SK-N-SH (cell line): ENCODE data around the gene PRX. TPM values are rescaled to one million over a fixed set of nuclear protein-coding genes. Genes with fewer than 3 reads are reported as not detected.
"Not testable (repeated sequence)": the region's sequence is repeated elsewhere in the genome, so short reads cannot be mapped to it uniquely, and the experiment has no call there.

ENCODE experiments used
- CTCF ChIA-PET: fragments of 300-600, 350-600 bp; formaldehyde crosslinking; extraction: SDS; loops from one replicate; lab custom pipeline; 2021; lab: Yijun Ruan, JAX
- POLR2A ChIA-PET: fragments of 350-600 bp; sonication (Branson Sonifier 250); formaldehyde crosslinking; extraction: SDS; loops from one replicate; lab custom pipeline; 2020; ENCODE audit warnings: antibody characterized with exemption, inconsistent platforms; lab: Yijun Ruan, JAX
- DNase-seq: peaks from one replicate; pipeline ENCODE4 v3.0.0; 2012
- H2AFZ ChIP-seq: fragments of 200-600 bp; sonication (generic); 2 replicates; pipeline ENCODE4 v1.8.1; 2016; ENCODE audit warnings: antibody characterized with exemption, mild to moderate bottlenecking, low read depth
- H3F3A ChIP-seq: fragments of 200-600 bp; sonication (generic); replicated peaks from 2 replicates; pipeline ENCODE3; 2016; ENCODE audit warnings: antibody characterized with exemption, mild to moderate bottlenecking; ENCODE audit not compliant: insufficient read depth
- H3K27ac ChIP-seq, 2 experiments: fragments of 200-500 bp in 1 of 2; fragments of 200-600 bp in 1 of 2; sonication (Bioruptor generic) in 1 of 2; sonication (generic), shearing (Covaris generic) in 1 of 2; 2 replicates each; pipeline versions ENCODE4 v1.5.1 to v1.6.1; 2014 to 2016; ENCODE audit warnings: low read depth in 2 of 2, inconsistent platforms in 1 of 2, low read length in 1 of 2, mild to moderate bottlenecking in 1 of 2, mixed read lengths in 1 of 2
- H3K27me3 ChIP-seq: fragments of 200-600 bp; sonication (generic), shearing (Covaris generic); 2 replicates; pipeline ENCODE4 v1.6.1; 2016; ENCODE audit warnings: mixed run types; ENCODE audit not compliant: insufficient read depth
- H3K36me3 ChIP-seq, 2 experiments: fragments of 200-500 bp in 1 of 2; fragments of 200-600 bp in 1 of 2; sonication (Bioruptor generic) in 1 of 2; sonication (generic) in 1 of 2; replicated peaks in 1 of 2; 2 replicates each; pipeline versions ENCODE3 to v1.5.1; 2014 to 2016; ENCODE audit warnings: low read length in 1 of 2, mild to moderate bottlenecking in 1 of 2; ENCODE audit not compliant: insufficient read depth in 2 of 2, control insufficient read depth in 1 of 2
- H3K4me1 ChIP-seq, 2 experiments: fragments of 200-500 bp in 1 of 2; fragments of 200-600 bp in 1 of 2; sonication (Bioruptor generic) in 1 of 2; sonication (generic), shearing (Covaris generic) in 1 of 2; 2 replicates each; pipeline versions ENCODE4 v1.5.1 to v1.6.1; 2014 to 2016; ENCODE audit warnings: low read depth in 1 of 2, low read length in 1 of 2, mixed run types in 1 of 2; ENCODE audit not compliant: insufficient read depth in 2 of 2, control insufficient read depth in 1 of 2
- H3K4me2 ChIP-seq: fragments of 200-600 bp; sonication (generic), shearing (Covaris generic); 2 replicates; pipeline ENCODE4 v1.6.1; 2017; ENCODE audit warnings: mixed run types
- H3K4me3 ChIP-seq, 2 experiments: fragments of 200-500 bp in 1 of 2; fragments of 200-600 bp in 1 of 2; sonication (Bioruptor generic) in 1 of 2; sonication (generic), shearing (Covaris generic) in 1 of 2; 2 replicates each; pipeline versions ENCODE4 v1.5.1 to v1.8.1; 2014 to 2016; ENCODE audit warnings: low read depth in 2 of 2, inconsistent platforms in 1 of 2, low read length in 1 of 2, mild to moderate bottlenecking in 1 of 2, mixed read lengths in 1 of 2, moderate library complexity in 1 of 2
- H3K79me2 ChIP-seq: fragments of 200-600 bp; sonication (generic); 2 replicates; pipeline ENCODE4 v1.8.1; 2017; ENCODE audit warnings: mild to moderate bottlenecking; ENCODE audit not compliant: insufficient read depth
- H3K9ac ChIP-seq: fragments of 200-600 bp; sonication (generic); 2 replicates; pipeline ENCODE4 v1.6.1; 2017; ENCODE audit warnings: mixed run types
- H3K9me2 ChIP-seq: fragments of 200-600 bp; sonication (generic); 2 replicates; pipeline ENCODE4 v1.6.1; 2017; ENCODE audit warnings: mixed run types
- H3K9me3 ChIP-seq: fragments of 200-600 bp; sonication (generic); 2 replicates; pipeline ENCODE4 v1.6.1; 2017; ENCODE audit warnings: mixed run types, mild to moderate bottlenecking, moderate library complexity
- H4K20me1 ChIP-seq: fragments of 200-600 bp; sonication (generic); 2 replicates; pipeline ENCODE4 v1.6.1; 2017; ENCODE audit warnings: mild to moderate bottlenecking, mixed run types; ENCODE audit not compliant: insufficient read depth
- ELF1 ChIP-seq: IDR thresholded peaks from 2 replicates; pipeline ENCODE4 v1.4.0; 2012
- EP300 ChIP-seq, 2 experiments: IDR thresholded peaks; 2 replicates each; pipeline versions ENCODE4 v1.4.0 to v1.6.1; 2012; ENCODE audit warnings: borderline replicate concordance in 1 of 2, low read depth in 1 of 2, low read length in 1 of 2
- FOSL2 ChIP-seq: IDR thresholded peaks from 2 replicates; pipeline ENCODE4 v1.4.0; 2012; ENCODE audit warnings: low read depth, mild to moderate bottlenecking, moderate library complexity, borderline replicate concordance
- FOXJ3 ChIP-seq: sonication (generic); formaldehyde crosslinking; IDR thresholded peaks from 2 replicates; pipeline ENCODE4 v1.5.1; 2020; ENCODE audit warnings: mild to moderate bottlenecking, missing genetic modification reagents
- FOXM1 ChIP-seq: IDR thresholded peaks from 2 replicates; pipeline ENCODE4 v1.4.0; 2012; ENCODE audit warnings: low read depth, mild to moderate bottlenecking
- GATA2 ChIP-seq: sonication (generic); formaldehyde crosslinking; IDR thresholded peaks from 2 replicates; pipeline ENCODE4 v1.5.0; 2020; ENCODE audit warnings: mild to moderate bottlenecking, missing genetic modification reagents
- JUND ChIP-seq: IDR thresholded peaks from 2 replicates; pipeline ENCODE4 v1.4.0; 2012
- MAX ChIP-seq: IDR thresholded peaks from 2 replicates; pipeline ENCODE4 v1.4.0; 2012; ENCODE audit warnings: low read depth
- MEF2A ChIP-seq: IDR thresholded peaks from 2 replicates; pipeline ENCODE4 v1.4.0; 2012; ENCODE audit warnings: low read depth, borderline replicate concordance
- MXI1 ChIP-seq: IDR thresholded peaks from 2 replicates; pipeline ENCODE4 v1.6.1; 2012; ENCODE audit warnings: mild to moderate bottlenecking, low read depth, low read length, improper control_type of control experiment
- NFIC ChIP-seq: IDR thresholded peaks from 2 replicates; pipeline ENCODE4 v1.4.0; 2012; ENCODE audit warnings: borderline replicate concordance
- NRF1 ChIP-seq: IDR thresholded peaks from 2 replicates; pipeline ENCODE4 v1.6.1; 2012; ENCODE audit warnings: low read depth, mild to moderate bottlenecking, low read length
- POLR2AphosphoS5 ChIP-seq: IDR thresholded peaks from 2 replicates; pipeline ENCODE4 v1.6.1; 2012; ENCODE audit warnings: low read depth, low read length
- REST ChIP-seq: IDR thresholded peaks from 2 replicates; pipeline ENCODE4 v1.6.1; 2012; ENCODE audit warnings: mild to moderate bottlenecking, low read depth, low read length, moderate library complexity
- RFX5 ChIP-seq: IDR thresholded peaks from 2 replicates; pipeline ENCODE4 v1.6.1; 2012; ENCODE audit warnings: mild to moderate bottlenecking, improper control_type of control experiment, low read length
- RXRA ChIP-seq: IDR thresholded peaks from 2 replicates; pipeline ENCODE4 v1.4.0; 2012; ENCODE audit warnings: low read depth, mild to moderate bottlenecking, borderline replicate concordance
- SIN3A ChIP-seq: IDR thresholded peaks from 2 replicates; pipeline ENCODE4 v1.6.1; 2012; ENCODE audit warnings: low read depth, mild to moderate bottlenecking, low read length, moderate library complexity, borderline replicate concordance
- SMC3 ChIP-seq: IDR thresholded peaks from 2 replicates; pipeline ENCODE4 v1.6.1; 2012; ENCODE audit warnings: low read depth, low read length, improper control_type of control experiment
- TAF1 ChIP-seq: IDR thresholded peaks from 2 replicates; pipeline ENCODE4 v1.6.1; 2012; ENCODE audit warnings: low read depth, mild to moderate bottlenecking, low read length, moderate library complexity, borderline replicate concordance
- USF1 ChIP-seq: IDR thresholded peaks from 2 replicates; pipeline ENCODE4 v1.4.0; 2012; ENCODE audit warnings: low read depth, borderline replicate concordance
- WGBS: methylation state at CpG from one replicate; pipeline ENCODE4 v1.1.6; 2017; ENCODE audit warnings: low lambda C conversion rate; 5-methylcytosine and 5-hydroxymethylcytosine counted together
- polyA plus RNA-seq, 3 experiments: library from polyadenylated mRNA; depleted of rRNA; stranded (reverse); fragments of >200 nt; gene quantifications; 2 replicates each; pipeline ENCODE4 v1.2.3, GENCODE V29; 2012
- TF ChIP-seq, protein P1 (sequence below): fragments of 150-350 bp; IDR thresholded peaks from 2 replicates; pipeline ENCODE4 v1.6.1; 2017; ENCODE audit warnings: antibody characterized with exemption, low read length, low read depth, borderline replicate concordance

The PRX gene
- polyA plus RNA-seq, 1 of the 3 experiments (the other 2 are of a cell fraction): 2.2 TPM

- TF ChIP-seq RFX5 (no peak), JUND (no peak), TAF1 (peak; percentile 83), REST (peak; percentile 39; the same call in 1 of the 2 replicates), SIN3A (0 out of 2 replicates have a peak, but pooled peaks have one; percentile 9), MEF2A (no peak), MXI1 (peak; percentile 43; the same call in 1 of the 2 replicates), NFIC (peak; percentile 49), FOXM1 (no peak), GATA2 (CRISPR knock-in tag) (no peak), MAX (peak; percentile 84; the same call in 1 of the 2 replicates), POLR2AphosphoS5 (peak; percentile 89), RXRA (no peak), USF1 (no peak), ELF1 (no peak), EP300 (IDR thresholded peaks at IDR 0.05; ENCODE audit: borderline replicate concordance in 1 of 2, low read depth in 1 of 2, low read length in 1 of 2) (no peak), FOXJ3 (CRISPR knock-in tag) (no peak), SMC3 (no peak), FOSL2 (no peak), NRF1 (no peak)
- TF ChIP-seq, protein P1, sequence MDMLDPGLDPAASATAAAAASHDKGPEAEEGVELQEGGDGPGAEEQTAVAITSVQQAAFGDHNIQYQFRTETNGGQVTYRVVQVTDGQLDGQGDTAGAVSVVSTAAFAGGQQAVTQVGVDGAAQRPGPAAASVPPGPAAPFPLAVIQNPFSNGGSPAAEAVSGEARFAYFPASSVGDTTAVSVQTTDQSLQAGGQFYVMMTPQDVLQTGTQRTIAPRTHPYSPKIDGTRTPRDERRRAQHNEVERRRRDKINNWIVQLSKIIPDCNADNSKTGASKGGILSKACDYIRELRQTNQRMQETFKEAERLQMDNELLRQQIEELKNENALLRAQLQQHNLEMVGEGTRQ: no peak
Measured at GRCh38 chr19:40433391-40434216, 20.4 kb upstream of the PRX start (continued).

DNA sequence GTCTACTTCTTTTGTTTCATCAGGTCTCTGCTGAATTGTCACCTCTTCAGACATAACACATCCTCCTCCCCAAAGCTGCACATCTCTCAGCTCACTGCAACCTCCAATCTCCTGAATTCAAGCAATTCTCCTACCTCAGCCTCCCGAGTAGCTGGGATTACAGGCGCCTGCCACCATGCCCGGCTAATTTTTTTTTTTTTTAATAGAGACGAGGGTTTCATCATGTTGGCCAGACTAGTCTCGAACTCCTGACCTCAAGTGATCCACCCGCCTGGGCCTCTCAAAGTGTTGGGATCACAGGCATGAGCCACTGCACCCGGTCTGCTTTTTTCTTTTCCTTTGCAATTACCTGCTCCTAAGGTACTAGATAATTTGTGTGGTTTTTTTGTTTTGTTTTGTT, 19.6 kb upstream of the PRX start:
- H3K27me3 ChIP-seq, H3K36me3 ChIP-seq, H3K9me2 ChIP-seq, H3K79me2 ChIP-seq, DNase-seq, H3K9me3 ChIP-seq, H2AFZ ChIP-seq, H4K20me1 ChIP-seq: not testable (repeated sequence)
- H3F3A ChIP-seq: peaks cover 30% of the 10 kb centered on the region
- H3K4me1 ChIP-seq: peaks cover 5 to 11% of the 10 kb centered on the region in 2 experiments; a peak in 3 of 4 replicates
- H3K27ac ChIP-seq: peak overlapping the region; percentile 84 to 96; a peak in 3 of 4 replicates
- ChIA-PET CTCF (interaction anchor here (0.9 to 1.8 kb wide), 5 partner anchors 8 to 201 kb away, joined by 3 to 4 read pairs (median 4); no protein-coding TSS in a partner anchor), POLR2A (interaction anchor here (1.6 kb wide), 1 partner anchor 10 kb away, joined by 7 read pairs; no protein-coding TSS in a partner anchor)
- H3K4me2 ChIP-seq: peak overlapping the region; percentile 87
- 72% methylated on average over 7 of the region's 7 CpGs for WGBS
- H3K9ac ChIP-seq: peak overlapping the region; percentile 90; the same call in 1 of the 2 replicates
- H3K4me3 ChIP-seq: peak overlapping the region in 1 of 2 experiments; percentile 67; a peak in 1 of 4 replicates
